HFFc6 (cell line): Measurements from ENCODE around the gene MYO18A. TPM values are rescaled to one million over a fixed set of nuclear protein-coding genes. Genes with fewer than 3 reads are reported as not detected.
A peak's percentile ranks its signal among the peaks of the same experiment; 100 is the strongest.

Source experiments
- DNase-seq: peaks from one replicate; pipeline ENCODE4 v3.0.0-alpha.2; 2018
- H3K27ac Mint-ChIP-seq: 2 replicates; pipeline ENCODE4 v1.8.0; 2020; ENCODE audit warnings: mild to moderate bottlenecking, mixed read lengths
- H3K27me3 Mint-ChIP-seq: 2 replicates; pipeline ENCODE4 v1.8.0; 2021; ENCODE audit warnings: mild to moderate bottlenecking, moderate library complexity, mixed read lengths; ENCODE audit not compliant: insufficient read depth
- H3K36me3 Mint-ChIP-seq: 2 replicates; pipeline ENCODE4 v1.8.0; 2021; ENCODE audit warnings: low read depth, mixed read lengths
- H3K4me1 Mint-ChIP-seq: 2 replicates; pipeline ENCODE4 v1.8.0; 2020; ENCODE audit warnings: low read depth, mixed read lengths
- H3K4me3 Mint-ChIP-seq: 2 replicates; pipeline ENCODE4 v1.8.0; 2020; ENCODE audit warnings: mild to moderate bottlenecking, moderate library complexity, mixed read lengths
- H3K9me3 Mint-ChIP-seq: 2 replicates; pipeline ENCODE4 v1.8.0; 2020; ENCODE audit warnings: mild to moderate bottlenecking, mixed read lengths
- total RNA-seq, 6 experiments: library from RNA; stranded (reverse); fragmentation: NEBNext Ultra II Directional; extraction: Animal tissue kit (Norgen Biotek cat#: 25700); gene quantifications; 2 replicates in 1 of 6; 3 replicates in 5 of 6; pipeline ENCODE4 v1.2.3, GENCODE V29; 2021
- TF ChIP-seq, protein P1 (sequence below): fragments of 200-600 bp; sonication (generic); IDR thresholded peaks from 2 replicates; pipeline ENCODE4 v1.5.0; 2021; ENCODE audit warnings: antibody characterized with exemption, mild to moderate bottlenecking

Gene MYO18A
- total RNA-seq, 6 experiments from 2014 or later: 39.2 to 57.7 (median 42.9) TPM

GRCh38 chr17:29114141-29114540, 66.1 kb downstream of the MYO18A start:
- no peaks in the 10 kb centered on the region; the same call in 1 of the 2 replicates for H3K4me1 Mint-ChIP-seq
- H3K27me3 Mint-ChIP-seq: peaks cover 1% of the 10 kb centered on the region; the same call in 1 of the 2 replicates
- H3K27ac Mint-ChIP-seq: no peak overlapping the region
- no peak overlapping the region for H3K4me3 Mint-ChIP-seq
- no peaks in the 10 kb centered on the region for H3K9me3 Mint-ChIP-seq
- TF ChIP-seq, protein P1, sequence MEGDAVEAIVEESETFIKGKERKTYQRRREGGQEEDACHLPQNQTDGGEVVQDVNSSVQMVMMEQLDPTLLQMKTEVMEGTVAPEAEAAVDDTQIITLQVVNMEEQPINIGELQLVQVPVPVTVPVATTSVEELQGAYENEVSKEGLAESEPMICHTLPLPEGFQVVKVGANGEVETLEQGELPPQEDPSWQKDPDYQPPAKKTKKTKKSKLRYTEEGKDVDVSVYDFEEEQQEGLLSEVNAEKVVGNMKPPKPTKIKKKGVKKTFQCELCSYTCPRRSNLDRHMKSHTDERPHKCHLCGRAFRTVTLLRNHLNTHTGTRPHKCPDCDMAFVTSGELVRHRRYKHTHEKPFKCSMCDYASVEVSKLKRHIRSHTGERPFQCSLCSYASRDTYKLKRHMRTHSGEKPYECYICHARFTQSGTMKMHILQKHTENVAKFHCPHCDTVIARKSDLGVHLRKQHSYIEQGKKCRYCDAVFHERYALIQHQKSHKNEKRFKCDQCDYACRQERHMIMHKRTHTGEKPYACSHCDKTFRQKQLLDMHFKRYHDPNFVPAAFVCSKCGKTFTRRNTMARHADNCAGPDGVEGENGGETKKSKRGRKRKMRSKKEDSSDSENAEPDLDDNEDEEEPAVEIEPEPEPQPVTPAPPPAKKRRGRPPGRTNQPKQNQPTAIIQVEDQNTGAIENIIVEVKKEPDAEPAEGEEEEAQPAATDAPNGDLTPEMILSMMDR: no peak
- peaks cover 8% of the 10 kb centered on the region for H3K36me3 Mint-ChIP-seq
- no peak for DNase-seq

DNA sequence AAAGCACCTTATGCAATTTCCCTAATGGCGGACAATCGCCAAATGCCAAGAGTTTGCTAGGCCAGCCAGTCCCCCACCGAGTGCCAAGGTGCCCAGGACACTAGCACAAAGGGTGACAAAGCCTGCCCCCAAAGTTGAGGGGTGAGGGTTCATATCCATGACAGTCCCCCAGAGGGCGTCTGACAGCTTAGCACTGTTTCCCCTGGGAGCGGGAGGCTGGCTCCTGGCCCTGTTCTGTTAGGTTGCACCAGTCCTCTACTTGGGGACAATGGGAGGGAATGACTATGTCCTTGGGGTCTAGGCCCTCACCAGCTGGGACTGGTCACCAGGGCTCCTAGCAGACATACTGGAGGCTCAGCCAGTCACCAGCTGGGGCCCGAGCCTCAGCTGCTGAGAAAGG, 66.9 kb downstream of the MYO18A start:
- Mint-ChIP-seq H3K4me3 (no peak overlapping the region), H3K4me1 (peaks cover 4% of the 10 kb centered on the region), H3K9me3 (no peaks in the 10 kb centered on the region), H3K27me3 (no peaks in the 10 kb centered on the region; the same call in 1 of the 2 replicates), H3K36me3 (no peaks in the 10 kb centered on the region), H3K27ac (no peak overlapping the region)
- TF ChIP-seq, protein P1: no peak
- no peak for DNase-seq

- Mint-ChIP-seq H3K27me3 (no peaks in the 10 kb centered on the region; the same call in 1 of the 2 replicates), H3K4me1 (peaks cover 9% of the 10 kb centered on the region), H3K4me3 (no peak overlapping the region), H3K27ac (no peak overlapping the region), H3K36me3 (no peaks in the 10 kb centered on the region), H3K9me3 (no peaks in the 10 kb centered on the region)
- TF ChIP-seq, protein P1: no peak
- no peak for DNase-seq
Measured at GRCh38 chr17:29112771-29113295, 67.4 kb downstream of the MYO18A start.

DNA sequence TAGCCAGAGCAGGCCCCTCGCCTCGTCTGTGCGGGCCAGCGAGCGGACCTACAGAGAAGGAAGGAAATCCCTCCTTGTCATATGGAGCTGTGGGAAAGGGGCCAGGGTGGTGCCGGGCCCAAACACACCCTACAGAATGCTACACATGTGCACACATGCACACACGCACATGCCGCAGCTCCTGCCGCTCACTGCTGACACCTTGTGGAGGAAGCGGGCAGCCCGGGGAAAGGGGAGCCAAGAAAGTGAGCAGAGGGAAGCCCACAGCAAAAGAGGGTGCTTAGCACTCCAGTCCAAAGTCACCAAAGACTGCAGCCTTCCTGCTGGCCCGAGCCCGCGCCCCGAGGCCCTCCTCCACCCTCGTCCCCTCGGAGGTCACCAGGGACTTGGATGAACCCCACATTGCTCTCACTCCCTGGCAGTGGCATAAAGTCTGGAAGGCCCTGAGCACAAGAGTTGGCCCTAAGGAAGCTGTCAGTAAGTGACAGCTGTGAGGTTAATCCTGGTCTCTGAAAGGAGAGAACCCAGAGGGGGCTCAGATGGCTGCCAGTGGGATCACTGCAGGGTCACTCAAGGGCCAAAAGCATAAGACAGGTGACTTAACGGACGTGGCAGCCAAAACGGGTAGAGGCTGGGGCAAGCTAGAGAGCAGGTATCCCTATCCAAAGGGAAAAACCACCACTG, 68.2 kb downstream of the MYO18A start:
- peak; percentile 58 for DNase-seq
- Mint-ChIP-seq H3K9me3 (no peaks in the 10 kb centered on the region), H3K27me3 (no peaks in the 10 kb centered on the region; the same call in 1 of the 2 replicates), H3K4me1 (peaks cover 9% of the 10 kb centered on the region), H3K4me3 (no peak overlapping the region), H3K27ac (no peak overlapping the region), H3K36me3 (no peaks in the 10 kb centered on the region)
- TF ChIP-seq, protein P1: peak; percentile 95

GRCh38 chr17:29110372-29110757, 69.8 kb downstream of the MYO18A start:
- H3K9me3 Mint-ChIP-seq: no peaks in the 10 kb centered on the region
- H3K4me3 Mint-ChIP-seq: no peak overlapping the region
- no peak for DNase-seq
- no peaks in the 10 kb centered on the region for H3K27me3 Mint-ChIP-seq
- H3K27ac Mint-ChIP-seq: no peak overlapping the region
- no peaks in the 10 kb centered on the region for H3K36me3 Mint-ChIP-seq
- H3K4me1 Mint-ChIP-seq: peaks cover 9% of the 10 kb centered on the region
- TF ChIP-seq, protein P1: no peak
